ENCODE data around the gene TBC1D2B.

The TBC1D2B gene

GRCh38 chr15:78044407-78045155 is 32.9 kb downstream of the TBC1D2B start:
- no peak overlapping the region for H2BK5ac ChIP-seq (ENCODE audit: low read depth, low read length, poor library complexity, severe bottlenecking)
- WGBS = 84% methylated on average over 2 of the region's 5 CpGs
- H3K36me3 ChIP-seq (ENCODE audit: control insufficient read depth in 1 of 2, insufficient read depth in 2 of 2, low read depth in 1 of 2, low read length in 2 of 2) = peaks cover 40% of the 10 kb centered on the region in 2 experiments
- H3K27me3 ChIP-seq (ENCODE audit: control insufficient read depth in 1 of 2, insufficient read depth in 1 of 2, low read length in 2 of 2) = no peaks in the 10 kb centered on the region
- H3K9me3 ChIP-seq (ENCODE audit: control insufficient read depth, low read length) = no peaks in the 10 kb centered on the region
- no peak overlapping the region for H2BK12ac ChIP-seq (ENCODE audit: low read length in 2 of 2)
- no peak overlapping the region for H2BK120ac ChIP-seq (ENCODE audit: low read depth, low read length)
- no peak overlapping the region for H3K14ac ChIP-seq (ENCODE audit: low read length in 2 of 2)
- H3K4me2 ChIP-seq (ENCODE audit: low read length, poor library complexity, severe bottlenecking) = no peak overlapping the region
- DNase-seq = peak; percentile 58
- no peak overlapping the region for H3K23ac ChIP-seq (ENCODE audit: low read length in 2 of 2)
- H3K79me1 ChIP-seq (replicated peaks; ENCODE audit: low read length, poor library complexity, severe bottlenecking) = peaks cover 33% of the 10 kb centered on the region
- H3K4me1 ChIP-seq (ENCODE audit: control insufficient read depth, insufficient read depth, low read depth, low read length) = peaks cover 19% of the 10 kb centered on the region
- H3K4me3 ChIP-seq (ENCODE audit: insufficient read depth in 1 of 2, low read depth in 1 of 2, low read length in 2 of 2) = no peak overlapping the region
- no peak overlapping the region for H3K18ac ChIP-seq (ENCODE audit: low read depth in 1 of 2, low read length in 2 of 2)
- no peak overlapping the region for H4K91ac ChIP-seq (ENCODE audit: low read length)
- no peak overlapping the region for H3K9ac ChIP-seq (ENCODE audit: low read length)
- H2AK5ac ChIP-seq (ENCODE audit: low read length, severe bottlenecking) = no peak overlapping the region
- H3K4ac ChIP-seq (ENCODE audit: low read depth in 1 of 2, low read length in 2 of 2) = no peak overlapping the region
- no peak overlapping the region for H2BK15ac ChIP-seq (ENCODE audit: low read depth, poor library complexity, severe bottlenecking)
- no peak overlapping the region for H2AFZ ChIP-seq (ENCODE audit: low read depth, low read length)
- no peak overlapping the region for H4K8ac ChIP-seq (ENCODE audit: low read length)
- H3K27ac ChIP-seq (ENCODE audit: low read length, poor library complexity, severe bottlenecking) = no peak overlapping the region

- Histone ChIP-seq H3K9ac (ENCODE audit: low read length) (no peak overlapping the region), H3K27me3 (ENCODE audit: control insufficient read depth in 1 of 2, insufficient read depth in 1 of 2, low read length in 2 of 2) (no peaks in the 10 kb centered on the region), H3K79me1 (replicated peaks; ENCODE audit: low read length, poor library complexity, severe bottlenecking) (peaks cover 47% of the 10 kb centered on the region), H2BK12ac (ENCODE audit: low read length in 2 of 2) (no peak overlapping the region), H3K23ac (ENCODE audit: low read length in 2 of 2) (no peak overlapping the region), H2AK5ac (ENCODE audit: low read length, severe bottlenecking) (no peak overlapping the region), H3K14ac (ENCODE audit: low read length in 2 of 2) (no peak overlapping the region), H3K18ac (ENCODE audit: low read depth in 1 of 2, low read length in 2 of 2) (no peak overlapping the region), H3K27ac (ENCODE audit: low read length, poor library complexity, severe bottlenecking) (no peak overlapping the region), H2BK5ac (ENCODE audit: low read depth, low read length, poor library complexity, severe bottlenecking) (no peak overlapping the region), H3K4me2 (ENCODE audit: low read length, poor library complexity, severe bottlenecking) (no peak overlapping the region), H2BK120ac (ENCODE audit: low read depth, low read length) (no peak overlapping the region), H4K91ac (ENCODE audit: low read length) (no peak overlapping the region), H3K4me1 (ENCODE audit: control insufficient read depth, insufficient read depth, low read depth, low read length) (peaks cover 9% of the 10 kb centered on the region), H2BK15ac (ENCODE audit: low read depth, poor library complexity, severe bottlenecking) (no peak overlapping the region), H3K4me3 (ENCODE audit: insufficient read depth in 1 of 2, low read depth in 1 of 2, low read length in 2 of 2) (no peak overlapping the region), H4K8ac (ENCODE audit: low read length) (no peak overlapping the region), H3K4ac (ENCODE audit: low read depth in 1 of 2, low read length in 2 of 2) (no peak overlapping the region), H3K36me3 (ENCODE audit: control insufficient read depth in 1 of 2, insufficient read depth in 2 of 2, low read depth in 1 of 2, low read length in 2 of 2) (peaks cover 50 to 61% of the 10 kb centered on the region in 2 experiments), H3K9me3 (ENCODE audit: control insufficient read depth, low read length) (no peaks in the 10 kb centered on the region), H2AFZ (ENCODE audit: low read depth, low read length) (no peak overlapping the region)
- DNase-seq = no peak
- 87% methylated on average over 3 of the region's 3 CpGs for WGBS
Observed at GRCh38 chr15:78041946-78042345, 35.6 kb downstream of the TBC1D2B start.

- DNase-seq = no peak
- Histone ChIP-seq H2BK5ac (ENCODE audit: low read depth, low read length, poor library complexity, severe bottlenecking) (no peak overlapping the region), H3K14ac (ENCODE audit: low read length in 2 of 2) (no peak overlapping the region), H3K9me3 (ENCODE audit: control insufficient read depth, low read length) (no peaks in the 10 kb centered on the region), H2AK5ac (ENCODE audit: low read length, severe bottlenecking) (no peak overlapping the region), H3K4ac (ENCODE audit: low read depth in 1 of 2, low read length in 2 of 2) (no peak overlapping the region), H4K8ac (ENCODE audit: low read length) (no peak overlapping the region), H3K23ac (ENCODE audit: low read length in 2 of 2) (no peak overlapping the region), H3K4me3 (ENCODE audit: insufficient read depth in 1 of 2, low read depth in 1 of 2, low read length in 2 of 2) (no peak overlapping the region), H4K91ac (ENCODE audit: low read length) (no peak overlapping the region), H3K18ac (ENCODE audit: low read depth in 1 of 2, low read length in 2 of 2) (no peak overlapping the region), H2BK120ac (ENCODE audit: low read depth, low read length) (no peak overlapping the region), H3K27ac (ENCODE audit: low read length, poor library complexity, severe bottlenecking) (no peak overlapping the region), H3K27me3 (ENCODE audit: control insufficient read depth in 1 of 2, insufficient read depth in 1 of 2, low read length in 2 of 2) (no peaks in the 10 kb centered on the region), H2AFZ (ENCODE audit: low read depth, low read length) (no peak overlapping the region), H3K36me3 (ENCODE audit: control insufficient read depth in 1 of 2, insufficient read depth in 2 of 2, low read depth in 1 of 2, low read length in 2 of 2) (peaks cover 58 to 62% of the 10 kb centered on the region in 2 experiments), H2BK12ac (ENCODE audit: low read length in 2 of 2) (no peak overlapping the region), H3K79me1 (replicated peaks; ENCODE audit: low read length, poor library complexity, severe bottlenecking) (peaks cover 44% of the 10 kb centered on the region), H2BK15ac (ENCODE audit: low read depth, poor library complexity, severe bottlenecking) (no peak overlapping the region), H3K9ac (ENCODE audit: low read length) (no peak overlapping the region), H3K4me1 (ENCODE audit: control insufficient read depth, insufficient read depth, low read depth, low read length) (peaks cover 9% of the 10 kb centered on the region), H3K4me2 (ENCODE audit: low read length, poor library complexity, severe bottlenecking) (no peak overlapping the region)
- 100% methylated on average over 1 of the region's 1 CpG for WGBS
Observed at GRCh38 chr15:78040653-78041244, 36.8 kb downstream of the TBC1D2B start.

GRCh38 chr15:78038585-78039247 is 38.8 kb downstream of the TBC1D2B start:
- no peak overlapping the region for H2BK12ac ChIP-seq (ENCODE audit: low read length in 2 of 2)
- no peak overlapping the region for H3K4me3 ChIP-seq (ENCODE audit: insufficient read depth in 1 of 2, low read depth in 1 of 2, low read length in 2 of 2)
- no peak for DNase-seq
- no peak overlapping the region for H2AK5ac ChIP-seq (ENCODE audit: low read length, severe bottlenecking)
- H2AFZ ChIP-seq (ENCODE audit: low read depth, low read length) = no peak overlapping the region
- WGBS = 97% methylated on average over 8 of the region's 8 CpGs
- H3K18ac ChIP-seq (ENCODE audit: low read depth in 1 of 2, low read length in 2 of 2) = no peak overlapping the region
- no peaks in the 10 kb centered on the region for H3K9me3 ChIP-seq (ENCODE audit: control insufficient read depth, low read length)
- H2BK120ac ChIP-seq (ENCODE audit: low read depth, low read length) = no peak overlapping the region
- H3K27me3 ChIP-seq (ENCODE audit: control insufficient read depth in 1 of 2, insufficient read depth in 1 of 2, low read length in 2 of 2) = no peaks in the 10 kb centered on the region
- peaks cover 16% of the 10 kb centered on the region for H3K4me1 ChIP-seq (ENCODE audit: control insufficient read depth, insufficient read depth, low read depth, low read length)
- H2BK5ac ChIP-seq (ENCODE audit: low read depth, low read length, poor library complexity, severe bottlenecking) = no peak overlapping the region
- no peak overlapping the region for H3K9ac ChIP-seq (ENCODE audit: low read length)
- H3K14ac ChIP-seq (ENCODE audit: low read length in 2 of 2) = no peak overlapping the region
- no peak overlapping the region for H4K91ac ChIP-seq (ENCODE audit: low read length)
- H3K23ac ChIP-seq (ENCODE audit: low read length in 2 of 2) = no peak overlapping the region
- H3K36me3 ChIP-seq (ENCODE audit: control insufficient read depth in 1 of 2, insufficient read depth in 2 of 2, low read depth in 1 of 2, low read length in 2 of 2) = peaks cover 60 to 64% of the 10 kb centered on the region in 2 experiments
- H3K4me2 ChIP-seq (ENCODE audit: low read length, poor library complexity, severe bottlenecking) = no peak overlapping the region
- no peak overlapping the region for H2BK15ac ChIP-seq (ENCODE audit: low read depth, poor library complexity, severe bottlenecking)
- peaks cover 52% of the 10 kb centered on the region for H3K79me1 ChIP-seq (replicated peaks; ENCODE audit: low read length, poor library complexity, severe bottlenecking)
- H4K8ac ChIP-seq (ENCODE audit: low read length) = no peak overlapping the region
- H3K4ac ChIP-seq (ENCODE audit: low read depth in 1 of 2, low read length in 2 of 2) = no peak overlapping the region
- H3K27ac ChIP-seq (ENCODE audit: low read length, poor library complexity, severe bottlenecking) = no peak overlapping the region

All from mesenchymal stem cell (in vitro differentiated cells and primary cell).